HG03571 (cell line): Measurements from ENCODE around the gene SULF2.

ENCODE experiments used
- ATAC-seq: cut with Tn5 transposase; IDR thresholded peaks from one replicate; pipeline ENCODE4 v1.9.1; 2021; ENCODE audit not compliant: unreplicated experiment

The SULF2 gene

DNA sequence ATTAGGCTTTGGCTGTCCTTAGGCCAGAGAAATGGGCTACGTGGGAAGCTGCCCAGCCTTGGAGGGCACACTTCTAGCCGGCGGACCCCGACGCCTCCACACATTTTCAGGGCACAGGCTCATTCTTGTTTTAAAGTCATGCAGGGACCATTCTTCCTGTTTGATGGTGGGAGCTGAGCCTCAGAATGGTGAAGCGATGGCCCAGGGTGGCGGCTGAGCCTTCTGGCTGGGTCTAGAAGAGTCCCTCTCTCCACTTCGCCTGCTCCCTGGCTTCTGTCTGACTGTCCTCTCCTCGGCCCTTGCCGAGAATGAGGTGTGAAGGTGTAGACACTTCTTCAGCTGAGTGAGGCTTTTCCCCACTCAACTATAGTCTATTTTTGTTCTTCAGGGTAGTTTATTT, 114.4 kb downstream of the SULF2 start:
- ATAC-seq, result no peak

DNA sequence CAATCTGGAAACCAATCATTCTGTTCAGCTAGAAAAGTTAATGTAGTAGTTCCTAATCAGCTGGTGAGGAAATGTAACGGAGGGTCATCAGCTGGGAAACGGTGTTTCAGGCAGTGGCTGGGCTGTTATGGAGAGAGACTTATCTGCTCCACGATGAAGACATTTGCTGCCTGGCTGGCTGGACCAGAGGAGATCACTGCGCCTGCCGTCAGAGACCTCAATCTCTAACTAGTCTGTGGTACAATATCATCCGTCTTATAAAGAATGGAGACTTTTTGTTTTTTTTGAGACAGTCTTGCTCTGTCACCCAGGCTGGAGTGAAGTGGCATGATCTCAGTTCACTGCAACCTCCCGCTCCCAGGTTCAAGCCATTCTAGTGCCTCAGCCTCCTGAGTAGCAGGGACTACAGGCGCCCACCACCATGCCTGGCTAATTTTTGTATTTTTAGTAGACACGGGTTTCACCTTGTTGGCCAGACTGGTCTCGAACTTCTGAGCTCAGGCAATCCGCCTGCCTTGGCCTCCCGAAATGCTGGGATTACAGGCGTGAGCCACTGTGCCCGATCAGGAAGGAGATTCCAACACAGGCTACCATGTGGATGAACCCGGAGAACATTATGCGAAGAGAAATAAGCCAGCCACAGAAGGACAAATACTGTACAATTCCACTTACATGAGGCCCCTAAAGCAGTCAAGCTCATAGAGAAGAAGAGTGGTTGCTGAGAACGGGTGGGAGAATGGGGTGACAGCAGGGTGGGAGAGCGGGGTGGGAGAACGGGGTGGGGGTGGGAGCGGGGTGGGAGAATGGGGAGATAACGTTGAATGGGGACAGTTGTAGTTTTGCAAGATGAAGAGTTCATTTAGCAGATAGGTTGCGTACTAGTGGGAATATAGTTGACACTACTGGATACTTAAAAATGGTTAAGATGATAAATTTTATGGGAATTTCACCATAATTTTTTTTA, 115.1 kb downstream of the SULF2 start:
- no peak for ATAC-seq

DNA sequence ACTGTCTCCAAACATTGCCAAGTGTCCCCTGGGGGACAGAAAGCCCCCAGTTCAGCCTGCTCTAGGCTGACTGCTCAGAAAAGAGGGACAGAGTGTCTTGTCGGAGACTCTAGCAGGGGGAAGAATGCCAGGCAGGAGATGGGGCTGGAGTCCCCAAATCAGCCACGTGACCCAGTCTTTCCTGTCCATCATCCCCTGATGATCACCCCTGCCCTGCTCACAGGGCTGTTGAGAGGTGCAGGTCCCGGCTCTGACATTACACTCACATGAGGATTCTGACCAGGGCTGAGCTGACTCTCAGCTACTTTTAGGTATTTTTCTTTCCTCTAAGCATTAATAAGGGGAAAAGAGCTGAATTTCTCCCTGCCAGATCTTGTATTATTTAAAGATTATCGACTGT, 115.8 kb downstream of the SULF2 start:
- no peak for ATAC-seq

DNA sequence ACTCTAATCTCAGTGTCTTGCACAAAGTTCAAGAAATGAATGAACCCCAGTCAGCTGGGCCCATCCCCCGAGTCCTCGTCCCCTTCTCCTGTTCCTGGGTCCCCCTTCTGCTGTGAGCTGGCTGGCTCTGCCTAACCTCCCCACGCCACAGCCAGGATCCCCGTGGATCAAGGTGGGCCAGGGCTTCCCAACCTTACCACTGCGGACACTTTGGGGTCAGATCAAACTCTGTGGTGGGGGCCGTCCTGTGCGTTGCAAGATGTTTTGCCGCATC, 116.2 kb downstream of the SULF2 start:
- no peak for ATAC-seq

DNA sequence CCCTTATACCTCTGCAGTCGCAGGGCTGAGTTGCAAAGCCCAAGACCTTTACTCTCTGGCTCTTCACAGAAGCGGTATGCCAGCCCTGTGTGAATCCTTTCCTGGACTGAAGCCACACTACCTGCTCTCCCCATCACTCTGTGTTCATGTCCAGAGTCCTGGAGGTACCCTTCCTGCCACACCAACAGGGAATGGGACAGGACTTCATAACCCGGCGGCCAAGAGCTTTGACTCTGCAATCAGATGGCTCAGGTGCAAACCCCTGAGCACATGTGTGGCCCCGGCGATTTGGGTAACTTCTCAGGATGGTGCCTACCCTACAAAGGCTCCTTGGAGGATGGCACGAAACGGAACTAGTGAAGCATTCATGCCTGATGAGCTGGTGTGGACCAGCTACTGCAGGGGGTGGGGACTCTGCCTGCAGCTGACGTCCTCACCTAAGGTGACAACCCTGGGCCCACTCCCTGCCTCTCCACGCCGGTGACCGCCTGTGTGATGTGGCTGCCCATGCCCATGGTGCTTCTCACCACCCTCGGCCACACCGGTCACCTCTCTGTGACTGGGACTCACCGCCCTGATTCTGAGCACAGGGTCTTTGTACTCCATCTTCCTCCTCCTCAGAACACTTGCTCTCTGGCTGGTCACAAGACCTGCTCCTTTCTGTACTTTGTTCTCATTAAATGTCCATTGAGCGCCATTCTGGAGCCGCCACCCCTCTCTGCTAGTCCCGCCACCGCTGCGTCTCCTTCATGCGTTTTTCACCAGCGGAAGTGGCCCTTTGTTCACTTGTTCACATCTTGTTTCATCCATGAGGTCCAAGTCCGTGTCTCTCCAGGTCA, 116.7 kb downstream of the SULF2 start:
- no peak for ATAC-seq

DNA sequence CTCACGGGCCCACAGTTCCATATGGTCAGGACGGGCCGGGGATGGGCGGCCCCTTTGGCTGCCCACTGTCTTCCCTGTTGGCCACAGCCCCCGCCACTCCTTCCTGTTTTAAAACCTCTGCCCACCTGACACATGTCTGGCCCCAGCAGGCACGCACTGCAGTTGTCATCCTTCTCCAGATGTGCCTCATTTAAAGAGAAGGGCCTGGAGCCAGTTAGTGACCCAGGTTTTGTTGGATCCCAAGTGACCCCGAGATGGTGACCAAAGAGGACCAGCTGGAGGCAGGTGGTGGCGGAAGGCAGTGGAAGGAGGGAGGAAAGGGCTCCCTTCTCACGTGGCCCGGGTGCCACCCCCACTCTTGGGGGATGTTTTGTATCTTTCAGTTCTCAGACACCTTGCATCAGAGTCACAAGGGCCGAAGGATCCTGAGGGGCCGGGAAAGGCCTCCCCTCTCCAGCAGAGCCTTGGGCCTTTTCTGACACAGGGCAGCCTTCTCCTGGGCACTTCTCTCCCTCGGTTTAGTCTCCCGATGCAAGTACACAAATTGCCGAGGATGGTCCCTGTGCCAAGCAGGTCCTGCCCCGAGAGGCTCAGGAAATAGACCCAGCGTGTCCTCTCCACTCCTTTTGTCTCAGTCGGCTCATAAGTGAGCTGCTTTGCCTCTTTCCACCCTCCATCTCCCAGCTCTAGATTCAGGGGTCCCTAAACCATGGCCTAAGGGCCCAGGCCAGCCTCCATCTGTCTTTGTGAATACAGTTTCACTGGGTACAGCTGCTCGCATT, 117.6 kb downstream of the SULF2 start:
- no peak for ATAC-seq

DNA sequence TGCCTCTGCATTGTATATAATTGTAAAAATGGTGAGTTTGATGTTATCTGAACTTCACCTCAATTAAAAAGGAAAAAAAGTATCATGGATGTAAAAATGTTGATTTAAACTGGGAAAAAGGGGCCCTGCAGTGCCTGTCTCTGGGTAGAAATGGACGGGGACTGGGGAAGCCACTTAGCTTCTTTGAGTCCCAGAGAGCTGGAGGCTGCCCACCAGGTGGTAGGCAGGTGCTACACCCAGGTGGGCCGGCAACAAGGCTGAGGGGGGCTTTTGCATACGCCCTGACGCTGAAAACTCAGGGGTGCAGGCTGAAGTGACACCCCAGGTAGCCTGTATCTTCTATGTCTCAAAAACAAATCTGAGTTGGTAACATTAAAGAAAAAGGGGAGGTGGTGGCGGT, 118.2 kb downstream of the SULF2 start:
- no peak for ATAC-seq

DNA sequence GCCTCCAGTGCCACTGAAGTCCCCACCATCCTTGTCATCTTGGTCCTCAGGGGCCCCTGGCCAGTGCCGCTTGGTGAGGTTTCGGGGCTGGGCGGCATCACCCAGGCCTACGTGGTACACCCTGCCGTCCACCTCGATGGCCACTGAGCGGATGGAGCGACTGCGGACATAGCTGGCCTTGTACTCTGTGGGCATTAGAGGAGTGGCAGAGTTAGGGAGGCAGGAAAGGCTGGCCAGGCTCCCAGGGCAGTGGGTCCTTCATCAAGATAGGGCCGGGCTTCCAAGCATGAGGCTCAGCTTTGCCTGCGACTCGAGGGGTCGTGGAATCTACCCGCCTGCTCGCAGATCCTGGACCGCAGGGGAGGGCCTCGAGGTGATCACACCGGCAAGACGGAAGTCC, 119.0 kb downstream of the SULF2 start:
- ATAC-seq, result no peak

DNA sequence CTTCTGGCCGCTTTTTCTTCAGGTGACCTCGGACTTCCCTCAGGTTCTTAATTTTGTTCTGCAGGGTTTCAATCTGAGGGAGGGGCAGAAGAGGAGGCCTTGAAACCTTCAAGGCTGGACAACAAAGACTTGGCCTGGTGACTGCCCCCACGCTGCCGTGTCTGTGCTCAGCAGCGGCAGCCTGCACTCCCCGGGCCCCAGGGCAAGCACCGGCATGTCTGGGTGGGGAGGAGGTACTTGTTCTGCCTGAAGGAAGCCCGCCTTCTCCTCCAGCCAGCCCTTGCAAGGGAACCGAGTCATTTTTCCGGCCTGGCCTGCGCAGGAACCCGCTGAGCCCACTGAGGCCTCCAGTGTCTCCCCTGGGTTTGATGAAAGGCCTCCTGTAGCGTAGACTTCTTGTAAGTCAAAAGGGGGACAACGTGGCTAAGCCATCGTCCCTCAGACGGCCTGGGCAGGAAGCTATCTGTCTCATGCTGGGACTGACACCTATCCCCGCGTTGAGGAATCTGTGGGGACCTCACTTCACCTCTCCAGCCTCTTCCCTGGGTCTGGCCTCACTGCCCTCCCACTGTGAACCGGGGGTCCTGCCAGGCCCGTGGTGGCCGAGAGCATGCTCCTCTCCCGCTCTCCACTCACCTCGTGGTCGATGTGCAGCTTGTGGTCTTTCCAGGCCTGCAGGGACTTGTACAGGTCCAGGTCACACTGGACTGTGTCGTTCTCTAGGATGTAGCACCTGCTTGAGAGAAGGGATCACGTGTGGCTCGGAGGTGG, 119.9 kb downstream of the SULF2 start:
- ATAC-seq, result no peak

DNA sequence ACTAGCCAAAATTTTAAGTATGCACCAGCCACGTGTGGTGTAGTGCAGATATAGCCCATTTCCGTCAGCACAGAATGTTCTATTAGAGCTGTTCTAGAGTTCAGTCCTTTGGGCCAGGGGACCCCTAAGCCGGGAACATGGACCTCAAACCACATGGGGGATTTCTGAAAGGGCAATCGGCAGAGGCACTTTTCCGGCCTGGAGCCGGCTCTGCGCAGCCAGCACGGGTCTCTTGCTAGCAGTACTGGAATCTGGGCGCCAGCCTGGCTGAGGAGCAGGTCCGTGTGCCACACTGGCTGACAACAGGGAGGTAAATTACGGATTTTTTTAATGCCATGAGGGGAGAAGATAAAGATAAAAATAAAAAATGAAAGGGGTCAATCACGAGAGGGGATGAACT, 120.5 kb downstream of the SULF2 start:
- ATAC-seq, result no peak

DNA sequence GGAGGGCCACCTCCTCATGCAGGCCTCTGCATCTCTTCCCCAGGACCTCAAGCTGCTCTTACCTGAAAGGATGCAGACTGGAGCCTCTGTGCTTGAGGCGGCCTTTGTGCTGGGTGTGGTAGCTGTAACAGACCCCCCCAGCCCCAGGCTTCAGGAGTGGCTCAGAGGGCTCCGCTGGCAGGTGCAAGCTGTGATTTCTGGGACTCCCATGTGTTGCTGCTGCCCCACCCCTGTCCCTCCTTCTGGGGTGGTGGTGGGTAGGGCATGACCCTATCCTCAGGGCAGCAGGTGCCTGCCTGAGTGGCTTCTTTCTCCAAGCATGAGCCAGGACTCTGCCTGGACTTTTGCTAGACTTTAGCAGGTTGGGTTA, 121.2 kb downstream of the SULF2 start:
- no peak for ATAC-seq

DNA sequence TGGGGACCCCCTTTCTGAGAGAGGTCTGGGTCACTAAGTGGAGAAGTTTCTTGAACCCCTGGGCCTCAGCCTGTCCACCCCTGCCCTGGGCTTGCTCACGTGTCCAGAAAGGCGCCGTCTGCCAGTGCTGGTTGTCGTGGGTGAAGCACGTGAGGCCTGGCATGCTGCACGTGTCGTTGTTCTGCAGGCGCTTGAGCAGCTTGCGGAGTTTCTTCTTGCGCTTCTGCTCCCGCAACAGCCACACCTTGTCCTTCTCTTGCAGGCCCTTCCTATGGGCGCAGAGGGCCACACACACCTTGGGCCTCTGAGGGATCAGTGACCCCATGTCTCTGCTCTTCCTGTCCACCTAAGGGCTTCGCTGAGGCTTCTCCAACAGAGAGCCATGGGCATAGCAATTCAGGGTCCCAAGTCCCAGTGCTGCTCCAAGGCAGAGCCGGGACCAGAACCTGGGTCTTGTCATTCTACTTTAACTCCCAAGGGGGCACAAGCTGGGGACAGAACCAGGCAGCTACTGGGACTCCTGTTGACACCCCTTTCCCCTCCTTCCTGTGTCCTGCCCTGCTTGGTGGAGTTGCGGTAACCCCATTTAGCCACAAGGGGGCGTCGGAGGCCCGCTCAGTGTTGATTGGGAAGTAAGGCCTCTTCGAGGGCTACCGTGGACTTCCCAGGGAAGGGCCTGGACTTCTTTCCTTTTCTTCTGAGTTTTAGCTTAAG, 121.8 kb downstream of the SULF2 start:
- no peak for ATAC-seq

DNA sequence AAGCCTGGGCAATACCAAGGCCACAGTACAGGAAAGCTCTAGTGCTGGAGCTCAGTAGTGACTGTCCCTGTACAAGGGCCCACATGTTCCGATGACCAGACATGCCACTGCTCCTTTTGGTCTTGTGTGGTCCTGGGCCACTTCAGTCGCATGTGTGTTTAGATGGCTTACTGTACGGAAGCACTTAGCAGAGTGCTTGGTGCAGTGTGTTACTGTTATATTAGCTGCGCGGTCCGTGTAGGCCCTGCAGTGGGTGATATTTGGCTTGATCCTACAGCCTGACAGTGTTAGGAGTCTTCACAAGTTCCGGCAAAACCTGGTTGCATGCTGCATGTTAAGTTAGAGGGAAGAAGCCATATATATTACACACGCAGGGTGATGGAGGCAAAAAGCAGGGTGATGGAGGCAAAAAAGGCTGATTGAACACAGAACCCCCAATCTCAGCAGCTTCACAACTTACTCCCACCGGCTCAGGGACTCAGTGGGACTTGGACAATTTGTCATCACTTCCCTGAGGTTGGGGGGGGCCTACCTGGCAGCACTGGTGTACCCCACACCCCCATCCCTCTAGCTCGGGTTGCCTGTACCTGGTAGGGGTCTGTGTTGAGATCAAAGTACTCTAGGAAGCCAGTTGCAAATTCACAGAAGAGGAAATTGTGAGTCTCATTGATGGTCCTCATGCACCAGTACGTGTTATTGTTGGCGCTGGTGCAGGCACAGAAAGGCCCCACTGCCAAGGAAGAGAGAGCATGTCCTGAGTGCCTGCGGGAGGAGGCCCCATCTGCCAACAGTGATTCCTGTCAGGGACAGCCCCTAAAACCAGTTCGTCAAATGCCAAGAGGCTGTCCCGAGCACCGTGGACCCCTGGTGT, 122.6 kb downstream of the SULF2 start:
- ATAC-seq, result no peak

DNA sequence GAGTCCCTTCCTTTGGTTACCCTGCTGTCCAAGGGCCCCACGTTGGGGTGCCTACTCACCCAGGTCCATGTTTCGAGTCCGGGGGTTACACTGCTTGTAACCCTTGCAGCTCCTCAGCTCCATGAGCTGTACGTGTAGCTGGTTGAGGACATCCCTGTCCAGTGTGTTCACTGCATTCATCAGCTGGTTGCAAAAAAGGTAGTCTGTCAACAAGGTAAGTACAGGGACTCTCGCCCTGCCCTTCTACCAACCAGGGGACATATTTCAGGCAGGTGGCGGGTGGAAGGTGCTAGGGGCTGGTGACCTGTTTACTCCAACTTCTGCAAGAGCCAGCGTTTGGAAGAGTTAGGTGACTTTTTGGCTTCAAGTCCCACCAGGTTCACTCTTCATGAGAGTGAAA, 123.6 kb downstream of the SULF2 start:
- ATAC-seq, result no peak

DNA sequence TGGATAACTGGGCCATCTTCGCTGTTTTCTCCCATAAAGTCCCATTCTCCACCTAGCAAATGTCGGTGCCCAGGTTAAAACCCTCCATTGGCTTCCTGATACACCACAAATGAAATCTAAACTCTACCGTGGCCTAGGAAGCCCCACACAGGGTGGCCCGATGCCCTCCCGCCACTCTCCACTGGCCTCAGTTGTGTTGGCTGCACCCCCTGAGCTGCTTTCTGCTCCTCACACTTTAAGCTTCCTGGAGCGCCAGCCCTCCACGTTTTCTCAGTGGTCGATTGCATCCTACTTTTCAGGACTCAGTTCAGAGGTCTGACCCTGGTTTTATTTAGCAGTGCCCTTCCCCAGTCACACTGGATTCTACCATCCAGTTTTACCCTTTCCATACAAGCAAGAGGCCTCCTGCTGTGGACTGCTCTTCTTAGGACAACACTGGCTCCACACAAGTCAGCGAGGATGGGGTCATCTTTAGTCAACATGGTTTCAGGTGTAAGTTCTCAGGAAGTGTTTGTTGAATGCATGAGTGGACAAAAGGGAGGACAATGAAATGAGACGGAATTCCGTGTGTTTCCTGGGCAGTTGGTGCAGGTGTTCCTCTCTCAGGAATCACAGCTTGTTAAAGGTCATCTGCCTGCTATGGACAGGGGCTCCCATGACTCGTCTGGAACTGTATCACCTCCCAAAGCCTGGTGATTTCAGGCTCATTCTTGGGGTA, 124.1 kb downstream of the SULF2 start:
- ATAC-seq, result no peak

DNA sequence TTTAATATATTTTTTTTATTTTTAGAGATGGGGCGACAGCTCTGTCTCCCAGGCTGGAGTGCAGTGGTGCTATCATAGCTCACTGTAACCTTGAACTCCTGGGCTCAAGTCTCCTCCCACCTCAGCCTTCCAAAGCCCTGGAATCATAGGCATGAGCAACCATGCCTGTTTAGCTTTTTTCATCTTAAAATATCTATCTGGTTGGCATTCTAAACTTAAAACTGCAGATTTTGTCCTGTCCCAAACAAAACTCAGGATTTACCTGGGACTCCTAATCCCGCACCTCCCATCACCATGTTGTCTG, 124.7 kb downstream of the SULF2 start:
- no peak for ATAC-seq

DNA sequence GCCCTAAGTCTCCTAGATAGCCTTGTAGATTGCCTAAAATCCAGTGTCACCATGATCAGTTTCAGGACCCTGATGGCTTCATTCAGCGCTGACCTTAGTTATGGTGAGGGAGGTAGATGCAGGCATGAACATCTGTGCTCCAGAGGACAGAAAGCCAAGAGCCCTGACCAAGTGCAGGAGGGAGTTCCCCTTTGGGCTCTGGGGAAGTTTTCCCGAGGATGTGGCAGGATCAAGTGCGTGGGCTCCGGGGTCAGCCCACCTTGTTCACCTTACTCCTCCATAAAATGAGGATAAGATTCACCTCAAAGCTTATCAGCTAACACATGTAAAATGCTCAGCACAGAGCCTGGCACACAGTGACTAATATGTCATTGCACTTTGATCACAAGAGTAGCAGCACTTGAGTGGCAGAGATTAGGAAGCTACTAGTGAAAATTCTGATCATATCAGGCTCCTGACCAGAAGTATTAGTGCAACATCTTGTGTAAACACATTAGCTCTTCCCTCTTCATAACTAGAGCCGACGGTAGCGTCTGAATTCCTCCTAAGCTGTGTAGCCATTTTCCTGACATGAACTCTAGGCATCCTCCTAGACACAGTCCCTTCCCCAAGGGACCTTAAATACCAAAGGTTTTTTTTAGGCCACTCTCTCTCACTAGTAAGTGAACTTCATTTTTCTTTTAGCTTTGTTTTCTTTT, 125.2 kb downstream of the SULF2 start:
- ATAC-seq, result no peak

DNA sequence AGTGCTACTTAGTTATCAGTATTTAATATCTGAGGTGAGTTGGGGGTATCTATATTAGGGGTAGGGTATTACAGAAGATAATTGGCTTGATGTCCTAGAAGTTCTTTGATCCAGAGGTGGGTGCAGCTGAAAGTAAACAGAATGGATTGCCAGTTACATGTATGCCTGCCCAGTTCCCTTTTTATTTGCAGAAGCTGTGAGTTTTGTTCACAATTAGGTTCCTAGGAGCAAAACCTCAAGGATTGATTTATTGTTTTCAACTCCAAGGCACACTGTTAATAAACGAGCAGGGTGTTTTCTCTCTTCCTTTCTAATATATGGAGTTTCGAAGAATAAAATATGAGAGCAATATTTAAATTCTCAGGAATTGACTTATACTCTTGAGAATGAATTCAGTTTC, 129.0 kb downstream of the SULF2 start:
- ATAC-seq, result no peak
